Ishikawa (cell line): Measurements from ENCODE around the gene ZNF467.

ENCODE experiments used
- CEBPB ChIP-seq: IDR thresholded peaks from 2 replicates; pipeline ENCODE4 v1.6.1; 2012
- CREB1 ChIP-seq: IDR thresholded peaks from 2 replicates; pipeline ENCODE4 v1.6.1; 2012; ENCODE audit warnings: low read depth
- EGR1 ChIP-seq: IDR thresholded peaks from 2 replicates; pipeline ENCODE4 v1.6.1; 2012
- EP300 ChIP-seq: IDR thresholded peaks from 2 replicates; pipeline ENCODE4 v1.6.1; 2012; ENCODE audit warnings: borderline replicate concordance
- FOXM1 ChIP-seq: IDR thresholded peaks from 2 replicates; pipeline ENCODE4 v1.6.1; 2012; ENCODE audit warnings: low read depth, borderline replicate concordance
- NFIC ChIP-seq: IDR thresholded peaks from 2 replicates; pipeline ENCODE4 v1.6.1; 2012
- RAD21 ChIP-seq: IDR thresholded peaks from 2 replicates; pipeline ENCODE4 v1.6.1; 2012; ENCODE audit warnings: low read depth
- TAF1 ChIP-seq: IDR thresholded peaks from 2 replicates; pipeline ENCODE4 v1.6.1; 2012; ENCODE audit warnings: low read depth, mild to moderate bottlenecking
- TCF12 ChIP-seq: IDR thresholded peaks from 2 replicates; pipeline ENCODE4 v1.6.1; 2012; ENCODE audit warnings: low read depth
- TEAD4 ChIP-seq: IDR thresholded peaks from 2 replicates; pipeline ENCODE4 v1.6.1; 2012
- YY1 ChIP-seq: IDR thresholded peaks from 2 replicates; pipeline ENCODE4 v1.6.1; 2012; ENCODE audit warnings: low read depth
- ZBTB7A ChIP-seq: IDR thresholded peaks from 2 replicates; pipeline ENCODE4 v1.6.1; 2012; ENCODE audit warnings: low read depth
- TF ChIP-seq, protein P1 (sequence below): IDR thresholded peaks from 2 replicates; pipeline ENCODE4 v1.6.1; 2012
- TF ChIP-seq, protein P2 (sequence below): IDR thresholded peaks from 2 replicates; pipeline ENCODE4 v1.6.1; 2012
- TF ChIP-seq, protein P3 (sequence below): IDR thresholded peaks from 2 replicates; pipeline ENCODE4 v1.6.1; 2012; ENCODE audit warnings: low read depth, mild to moderate bottlenecking

The ZNF467 gene

DNA sequence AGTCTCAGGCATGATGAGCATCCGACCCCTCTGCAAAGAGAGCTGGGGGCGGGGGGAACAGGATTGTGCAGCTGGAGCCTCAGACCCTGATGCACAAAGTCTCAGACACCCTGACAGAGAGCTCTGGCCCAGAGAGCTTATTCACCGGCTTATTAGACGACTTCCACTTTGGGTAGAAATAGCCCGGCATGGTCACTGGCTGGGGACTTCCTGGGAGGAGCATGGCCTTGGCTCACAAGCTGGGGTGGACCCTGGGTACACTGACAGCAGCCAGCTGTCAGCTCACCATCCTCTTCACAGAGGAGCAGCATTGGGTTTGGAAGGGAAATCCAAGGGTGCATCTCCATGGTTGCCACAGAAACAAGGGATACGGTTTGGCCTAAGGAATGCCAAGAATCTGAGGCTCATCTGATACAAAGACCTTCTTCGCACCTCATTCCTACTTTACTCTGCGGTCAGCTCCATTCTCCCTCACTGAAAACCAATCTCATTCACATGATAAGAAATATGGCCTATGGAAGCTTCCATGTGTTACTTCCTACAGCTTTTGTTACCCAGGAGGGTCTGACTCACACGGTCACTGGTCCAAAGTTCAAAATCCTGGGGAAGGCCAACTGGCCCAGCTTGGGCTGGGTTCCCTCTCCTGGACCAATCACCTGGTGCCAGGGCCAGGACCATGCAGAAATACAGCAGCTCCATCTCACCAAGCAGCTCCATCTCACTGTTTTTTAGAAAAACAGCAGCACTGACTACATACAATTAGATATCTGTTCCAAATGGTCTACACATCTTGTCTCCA lies 25.1 kb downstream of the ZNF467 start:
- TF ChIP-seq, protein P1, sequence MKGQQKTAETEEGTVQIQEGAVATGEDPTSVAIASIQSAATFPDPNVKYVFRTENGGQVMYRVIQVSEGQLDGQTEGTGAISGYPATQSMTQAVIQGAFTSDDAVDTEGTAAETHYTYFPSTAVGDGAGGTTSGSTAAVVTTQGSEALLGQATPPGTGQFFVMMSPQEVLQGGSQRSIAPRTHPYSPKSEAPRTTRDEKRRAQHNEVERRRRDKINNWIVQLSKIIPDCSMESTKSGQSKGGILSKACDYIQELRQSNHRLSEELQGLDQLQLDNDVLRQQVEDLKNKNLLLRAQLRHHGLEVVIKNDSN: no peak
- TF ChIP-seq TCF12: no peak
- TF ChIP-seq NFIC: no peak
- TF ChIP-seq YY1: no peak

DNA sequence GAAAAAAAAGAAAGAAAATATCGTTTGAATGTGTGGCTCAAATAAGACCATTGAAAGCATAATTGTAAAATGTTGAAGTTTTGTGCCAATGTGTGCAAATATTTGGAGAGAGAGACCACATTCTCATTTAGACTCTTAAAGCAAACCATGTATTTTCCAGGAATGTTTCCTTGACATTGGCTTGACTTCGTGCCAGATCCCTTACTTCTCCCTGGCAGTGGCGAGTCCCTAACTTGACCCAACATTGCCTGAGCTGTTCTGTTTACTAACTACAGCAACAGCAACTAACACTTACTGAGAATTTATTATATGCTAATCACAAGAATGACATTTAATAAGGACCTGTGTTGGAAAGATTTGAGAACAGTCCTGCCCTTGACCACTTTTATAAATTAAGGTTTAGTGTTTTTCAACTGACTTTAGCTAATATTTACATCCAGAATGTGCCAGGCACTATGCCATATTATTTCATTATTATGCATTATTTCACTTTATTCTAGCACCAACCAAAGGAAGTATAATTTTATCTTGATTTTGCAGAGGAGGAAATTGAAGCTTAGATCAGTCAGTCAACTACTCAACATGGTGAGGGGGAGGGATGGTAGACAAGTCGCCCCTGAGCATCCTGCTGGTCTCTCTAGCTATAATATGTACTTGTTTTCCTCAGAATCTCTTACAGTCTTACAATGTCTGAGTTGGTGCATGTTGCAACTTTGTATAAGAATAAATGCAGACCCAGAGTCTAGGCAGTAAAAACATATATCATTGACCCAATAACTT lies 29.7 kb downstream of the ZNF467 start:
- TF ChIP-seq CREB1 (no peak), CEBPB (no peak), ZBTB7A (no peak), EGR1 (no peak)
- TF ChIP-seq, protein P2, sequence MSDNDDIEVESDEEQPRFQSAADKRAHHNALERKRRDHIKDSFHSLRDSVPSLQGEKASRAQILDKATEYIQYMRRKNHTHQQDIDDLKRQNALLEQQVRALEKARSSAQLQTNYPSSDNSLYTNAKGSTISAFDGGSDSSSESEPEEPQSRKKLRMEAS: no peak

DNA sequence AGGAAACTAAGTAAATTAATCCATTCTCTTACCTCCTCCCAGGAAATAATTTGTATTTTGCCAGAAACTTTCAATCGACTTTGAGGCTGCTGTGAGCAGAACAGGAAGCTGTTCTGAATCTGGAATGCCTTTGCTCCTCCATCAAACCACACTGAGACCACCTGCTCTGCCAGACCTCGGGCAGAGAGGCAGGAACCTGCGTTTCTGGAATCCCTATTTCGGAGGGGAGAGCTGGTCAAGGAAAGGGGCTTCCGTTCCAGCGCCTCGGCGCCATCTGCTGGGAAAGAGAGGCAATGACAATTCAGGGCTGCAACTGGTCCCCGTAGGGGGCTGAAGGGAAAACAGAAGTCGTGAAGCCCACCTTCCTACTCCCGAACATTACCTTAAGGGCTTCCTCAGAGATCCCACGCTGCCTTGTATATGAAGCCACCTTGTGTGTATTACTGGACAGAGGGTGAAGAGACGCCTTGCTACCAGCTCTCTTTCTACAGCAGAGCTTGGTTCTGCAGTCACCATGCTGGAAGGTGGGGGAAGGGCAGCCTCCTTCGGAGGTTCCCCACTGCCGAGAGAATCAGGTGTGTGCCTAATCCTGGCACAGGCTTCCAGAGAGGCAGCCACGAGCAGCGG lies 31.2 kb downstream of the ZNF467 start:
- TF ChIP-seq RAD21 (peak; percentile 85), TEAD4 (0 out of 2 replicates have a peak, but pooled peaks have one; percentile 6), ZBTB7A (peak; percentile 93), TCF12 (no peak)

DNA sequence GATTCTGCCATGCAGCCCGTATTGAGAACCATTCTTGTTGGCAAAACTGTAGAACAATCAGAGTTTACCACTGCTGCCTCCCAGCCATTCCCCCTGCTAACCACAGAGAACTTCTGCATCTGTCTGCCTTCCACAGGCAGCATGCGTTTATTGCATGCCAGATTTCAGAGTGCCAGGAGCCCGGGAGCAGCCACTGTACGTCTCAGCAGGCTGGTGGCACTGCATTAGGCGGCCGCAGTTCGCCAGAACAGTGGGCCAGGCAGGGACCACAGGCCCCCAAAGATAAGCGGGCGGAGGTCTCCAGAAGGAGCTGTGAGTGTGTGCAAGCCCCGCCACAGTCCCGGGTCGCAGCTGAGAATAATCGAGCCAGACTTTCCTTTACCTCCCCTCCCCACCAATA lies 31.8 kb downstream of the ZNF467 start:
- TF ChIP-seq, protein P1: no peak
- TF ChIP-seq EGR1 (no peak), EP300 (no peak), RAD21 (no peak), FOXM1 (no peak), NFIC (no peak), TCF12 (no peak), TAF1 (no peak), YY1 (no peak), ZBTB7A (no peak), CREB1 (no peak), CEBPB (no peak)
- TF ChIP-seq, protein P3, sequence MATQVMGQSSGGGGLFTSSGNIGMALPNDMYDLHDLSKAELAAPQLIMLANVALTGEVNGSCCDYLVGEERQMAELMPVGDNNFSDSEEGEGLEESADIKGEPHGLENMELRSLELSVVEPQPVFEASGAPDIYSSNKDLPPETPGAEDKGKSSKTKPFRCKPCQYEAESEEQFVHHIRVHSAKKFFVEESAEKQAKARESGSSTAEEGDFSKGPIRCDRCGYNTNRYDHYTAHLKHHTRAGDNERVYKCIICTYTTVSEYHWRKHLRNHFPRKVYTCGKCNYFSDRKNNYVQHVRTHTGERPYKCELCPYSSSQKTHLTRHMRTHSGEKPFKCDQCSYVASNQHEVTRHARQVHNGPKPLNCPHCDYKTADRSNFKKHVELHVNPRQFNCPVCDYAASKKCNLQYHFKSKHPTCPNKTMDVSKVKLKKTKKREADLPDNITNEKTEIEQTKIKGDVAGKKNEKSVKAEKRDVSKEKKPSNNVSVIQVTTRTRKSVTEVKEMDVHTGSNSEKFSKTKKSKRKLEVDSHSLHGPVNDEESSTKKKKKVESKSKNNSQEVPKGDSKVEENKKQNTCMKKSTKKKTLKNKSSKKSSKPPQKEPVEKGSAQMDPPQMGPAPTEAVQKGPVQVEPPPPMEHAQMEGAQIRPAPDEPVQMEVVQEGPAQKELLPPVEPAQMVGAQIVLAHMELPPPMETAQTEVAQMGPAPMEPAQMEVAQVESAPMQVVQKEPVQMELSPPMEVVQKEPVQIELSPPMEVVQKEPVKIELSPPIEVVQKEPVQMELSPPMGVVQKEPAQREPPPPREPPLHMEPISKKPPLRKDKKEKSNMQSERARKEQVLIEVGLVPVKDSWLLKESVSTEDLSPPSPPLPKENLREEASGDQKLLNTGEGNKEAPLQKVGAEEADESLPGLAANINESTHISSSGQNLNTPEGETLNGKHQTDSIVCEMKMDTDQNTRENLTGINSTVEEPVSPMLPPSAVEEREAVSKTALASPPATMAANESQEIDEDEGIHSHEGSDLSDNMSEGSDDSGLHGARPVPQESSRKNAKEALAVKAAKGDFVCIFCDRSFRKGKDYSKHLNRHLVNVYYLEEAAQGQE: no peak
- TF ChIP-seq, protein P2: no peak

DNA sequence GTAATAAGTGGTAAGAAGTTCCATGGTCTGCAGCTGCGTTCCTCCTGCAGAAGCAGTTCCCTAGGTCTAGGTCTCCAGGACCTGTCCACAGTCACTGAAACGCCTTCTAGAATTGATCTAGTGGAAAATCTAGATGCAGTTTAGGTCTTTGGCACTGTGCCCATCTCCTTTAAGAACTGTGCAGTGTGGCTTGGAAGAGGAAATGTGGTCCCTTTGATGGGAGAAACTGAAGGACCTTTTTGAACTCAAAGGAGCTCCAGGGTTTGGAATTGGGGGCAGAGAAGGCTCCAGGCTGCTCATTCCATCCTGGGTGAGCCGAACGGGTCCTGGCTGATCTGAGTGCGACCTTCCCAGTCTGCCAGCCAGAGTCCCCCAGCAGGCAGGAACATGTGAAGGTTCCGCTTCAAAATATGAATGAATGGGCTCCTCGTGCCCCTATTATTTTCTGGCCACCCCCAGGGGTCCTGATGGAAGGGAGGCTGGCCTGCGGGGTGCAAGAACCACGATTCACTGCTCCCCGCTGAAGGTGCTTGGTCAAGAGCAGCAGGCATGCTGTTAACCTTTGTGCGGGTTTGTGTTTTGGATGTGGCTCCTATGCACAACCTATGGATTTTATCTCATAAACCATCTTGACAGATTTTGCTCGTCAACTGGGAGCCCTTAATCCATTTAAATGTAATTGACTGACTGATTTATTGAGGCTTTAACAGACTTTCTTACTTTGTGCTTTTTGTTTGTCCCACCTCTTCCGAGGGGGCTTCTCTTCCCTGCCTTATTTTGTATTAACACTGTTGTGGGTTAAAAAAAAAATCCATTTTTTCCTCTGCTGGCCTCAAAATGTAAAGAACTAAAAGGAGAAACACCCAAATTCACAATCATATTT lies 36.7 kb downstream of the ZNF467 start:
- no peak for TF ChIP-seq EP300

DNA sequence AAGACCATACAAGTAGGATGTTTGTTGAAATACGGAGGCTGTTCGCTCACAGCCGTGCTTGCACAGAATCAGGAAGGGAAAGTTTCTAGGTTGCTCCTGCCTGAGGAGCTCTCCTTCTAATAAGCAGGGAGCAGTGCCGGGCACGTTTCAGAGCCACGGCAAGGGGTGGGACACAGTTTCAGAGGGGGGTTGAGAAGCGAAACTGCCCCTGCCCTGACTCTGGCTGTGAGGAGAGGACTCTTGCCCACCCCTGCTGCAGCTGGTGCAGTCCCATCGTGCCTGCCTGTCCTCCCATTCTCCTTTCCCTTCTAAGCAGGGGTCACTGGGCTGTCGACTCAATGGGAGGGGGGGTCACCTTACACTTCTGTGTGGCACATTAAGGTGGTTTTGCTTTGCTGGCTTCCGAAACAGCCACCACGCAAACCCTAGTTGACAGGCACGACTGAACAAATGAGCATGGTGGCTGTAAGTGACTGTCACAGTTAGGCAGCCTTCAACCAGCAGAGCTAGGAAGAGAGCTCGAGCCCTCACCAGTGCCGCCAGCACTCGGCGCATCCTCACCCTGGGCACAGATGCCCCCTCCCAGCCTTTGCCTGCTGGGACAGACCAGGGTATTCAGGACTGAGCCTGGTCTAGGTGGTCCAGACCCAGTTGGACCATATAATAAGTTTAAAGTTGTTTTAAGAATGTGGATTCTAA lies 37.5 kb downstream of the ZNF467 start:
- TF ChIP-seq, protein P1: no peak
- TF ChIP-seq TAF1 (no peak), ZBTB7A (no peak), CEBPB (no peak), NFIC (no peak), RAD21 (no peak), EGR1 (no peak)
